Activated CD8-positive, alpha-beta T cell treated with anti-CD3 and anti-CD28 coated beads, Interleukin-2, amount 10 ng/mL, durations not matched to agents 7 days and 5 days (primary cell): Measurements from ENCODE around the gene PAK5. TPM values are rescaled to one million over a fixed set of nuclear protein-coding genes. Genes with fewer than 3 reads are reported as not detected.

Experiments
- ATAC-seq: fragments of 150-1000 bp; cut with Tn5 transposase; one replicate; pipeline ENCODE4 v1.10.0; 2021; ENCODE audit warnings: moderate library complexity
- CTCF ChIA-PET: fragments of 350-600 bp; sonication (Branson Sonifier 250); formaldehyde crosslinking; loops from one replicate; lab custom pipeline; 2021; ENCODE audit warnings: antibody characterized with exemption; lab: Charles Lee
- POLR2A ChIA-PET: fragments of 350-600 bp; sonication (Branson Sonifier 250); formaldehyde crosslinking; loops from one replicate; lab custom pipeline; 2021; ENCODE audit warnings: antibody characterized with exemption; lab: Charles Lee
- DNase-seq: peaks from one replicate; pipeline ENCODE4 v3.0.0-alpha.2; 2020
- H3K27ac Mint-ChIP-seq: one replicate; pipeline ENCODE4 v1.8.0; 2021; ENCODE audit warnings: mild to moderate bottlenecking, mixed read lengths
- H3K27me3 Mint-ChIP-seq: one replicate; pipeline ENCODE4 v1.8.0; 2021; ENCODE audit warnings: low read depth, mixed read lengths
- H3K36me3 Mint-ChIP-seq: one replicate; pipeline ENCODE4 v1.8.0; 2021; ENCODE audit warnings: low read depth, mixed read lengths
- H3K4me1 Mint-ChIP-seq: one replicate; pipeline ENCODE4 v1.8.0; 2021; ENCODE audit warnings: low read depth, mixed read lengths
- H3K4me3 Mint-ChIP-seq: one replicate; pipeline ENCODE4 v1.8.0; 2021; ENCODE audit warnings: mild to moderate bottlenecking, mixed read lengths
- H3K9me3 Mint-ChIP-seq: one replicate; pipeline ENCODE4 v1.8.0; 2022; ENCODE audit warnings: mixed read lengths; ENCODE audit not compliant: insufficient read depth
- total RNA-seq, 2 experiments: library from RNA; stranded (reverse); gene quantifications; one replicate each; pipeline ENCODE4 v1.2.3, GENCODE V29; 2021

PAK5 gene
- total RNA-seq, 2 experiments from 2014 or later: not detected

- H3K9me3 Mint-ChIP-seq: no peaks in the 10 kb centered on the region
- no peak for DNase-seq
Observed at GRCh38 chr20:9510911-9511310, 328.0 kb downstream of the PAK5 start.

GRCh38 chr20:9509246-9509645 is 329.6 kb downstream of the PAK5 start:
- H3K27me3 Mint-ChIP-seq: peaks cover 46% of the 10 kb centered on the region
- no peak overlapping the region for H3K27ac Mint-ChIP-seq
- no peak overlapping the region for H3K4me3 Mint-ChIP-seq
- ChIA-PET POLR2A (no interaction called here), CTCF (no interaction called here)
- H3K36me3 Mint-ChIP-seq: no peaks in the 10 kb centered on the region
- DNase-seq (no peak), ATAC-seq (no peak)
- no peaks in the 10 kb centered on the region for H3K9me3 Mint-ChIP-seq
- H3K4me1 Mint-ChIP-seq: no peaks in the 10 kb centered on the region

More at GRCh38 chr20:9510911-9511310, 328.0 kb downstream of the PAK5 start:
- peaks cover 62% of the 10 kb centered on the region for H3K27me3 Mint-ChIP-seq
- H3K4me1 Mint-ChIP-seq: no peaks in the 10 kb centered on the region
- no peak for ATAC-seq
- H3K4me3 Mint-ChIP-seq: no peak overlapping the region
- H3K36me3 Mint-ChIP-seq: no peaks in the 10 kb centered on the region
- ChIA-PET POLR2A (no interaction called here), CTCF (no interaction called here)
- H3K27ac Mint-ChIP-seq: no peak overlapping the region

- ChIA-PET CTCF (no interaction called here), POLR2A (no interaction called here)
- ATAC-seq (no peak), DNase-seq (no peak)
- no peak overlapping the region for H3K4me3 Mint-ChIP-seq
- peaks cover 41% of the 10 kb centered on the region for H3K27me3 Mint-ChIP-seq
- H3K27ac Mint-ChIP-seq: no peak overlapping the region
- no peaks in the 10 kb centered on the region for H3K9me3 Mint-ChIP-seq
- H3K4me1 Mint-ChIP-seq: no peaks in the 10 kb centered on the region
- H3K36me3 Mint-ChIP-seq: no peaks in the 10 kb centered on the region
Observed at GRCh38 chr20:9508696-9509178, 330.1 kb downstream of the PAK5 start.

- no peak overlapping the region for H3K4me3 Mint-ChIP-seq
- no peaks in the 10 kb centered on the region for H3K36me3 Mint-ChIP-seq
- no peak for DNase-seq
- H3K27me3 Mint-ChIP-seq: peaks cover 41% of the 10 kb centered on the region
- no peaks in the 10 kb centered on the region for H3K9me3 Mint-ChIP-seq
- ATAC-seq: no peak
- H3K27ac Mint-ChIP-seq: no peak overlapping the region
- ChIA-PET CTCF (no interaction called here), POLR2A (no interaction called here)
- H3K4me1 Mint-ChIP-seq: no peaks in the 10 kb centered on the region
Observed at GRCh38 chr20:9508240-9508661, 330.6 kb downstream of the PAK5 start.

- H3K27me3 Mint-ChIP-seq: peaks cover 41% of the 10 kb centered on the region
- no peaks in the 10 kb centered on the region for H3K4me1 Mint-ChIP-seq
- no peak for DNase-seq
- ChIA-PET POLR2A (no interaction called here), CTCF (no interaction called here)
- H3K27ac Mint-ChIP-seq: no peak overlapping the region
- ATAC-seq: no peak
- H3K4me3 Mint-ChIP-seq: no peak overlapping the region
- H3K36me3 Mint-ChIP-seq: no peaks in the 10 kb centered on the region
- no peaks in the 10 kb centered on the region for H3K9me3 Mint-ChIP-seq
Observed at GRCh38 chr20:9507544-9508239, 331.2 kb downstream of the PAK5 start.

GRCh38 chr20:9506964-9507369 is 331.9 kb downstream of the PAK5 start:
- H3K4me1 Mint-ChIP-seq: no peaks in the 10 kb centered on the region
- ChIA-PET POLR2A (no interaction called here), CTCF (no interaction called here)
- H3K36me3 Mint-ChIP-seq: no peaks in the 10 kb centered on the region
- no peak for ATAC-seq
- H3K9me3 Mint-ChIP-seq: no peaks in the 10 kb centered on the region
- no peak overlapping the region for H3K4me3 Mint-ChIP-seq
- peaks cover 35% of the 10 kb centered on the region for H3K27me3 Mint-ChIP-seq
- no peak for DNase-seq
- H3K27ac Mint-ChIP-seq: no peak overlapping the region

- no peaks in the 10 kb centered on the region for H3K4me1 Mint-ChIP-seq
- no peak for DNase-seq
- H3K36me3 Mint-ChIP-seq: no peaks in the 10 kb centered on the region
- CTCF ChIA-PET: no interaction called here
- POLR2A ChIA-PET: no interaction called here
- no peak overlapping the region for H3K4me3 Mint-ChIP-seq
- H3K9me3 Mint-ChIP-seq: no peaks in the 10 kb centered on the region
- no peak for ATAC-seq
- no peak overlapping the region for H3K27ac Mint-ChIP-seq
- peaks cover 30% of the 10 kb centered on the region for H3K27me3 Mint-ChIP-seq
Observed at GRCh38 chr20:9506280-9506821, 332.5 kb downstream of the PAK5 start.

- no peaks in the 10 kb centered on the region for H3K4me1 Mint-ChIP-seq
Observed at GRCh38 chr20:9503526-9504245, 335.2 kb downstream of the PAK5 start.

GRCh38 chr20:9501473-9501872 is 337.4 kb downstream of the PAK5 start:
- no peaks in the 10 kb centered on the region for H3K4me1 Mint-ChIP-seq
- ATAC-seq (no peak), DNase-seq (no peak)
- no peaks in the 10 kb centered on the region for H3K9me3 Mint-ChIP-seq
- ChIA-PET CTCF (no interaction called here), POLR2A (no interaction called here)
- H3K4me3 Mint-ChIP-seq: no peak overlapping the region
- no peaks in the 10 kb centered on the region for H3K27me3 Mint-ChIP-seq
- H3K27ac Mint-ChIP-seq: no peak overlapping the region
- H3K36me3 Mint-ChIP-seq: no peaks in the 10 kb centered on the region

More at GRCh38 chr20:9503526-9504245, 335.2 kb downstream of the PAK5 start:
- no peaks in the 10 kb centered on the region for H3K36me3 Mint-ChIP-seq
- H3K27me3 Mint-ChIP-seq: peaks cover 13% of the 10 kb centered on the region
- POLR2A ChIA-PET: no interaction called here
- ATAC-seq (no peak), DNase-seq (no peak)
- H3K9me3 Mint-ChIP-seq: no peaks in the 10 kb centered on the region
- no peak overlapping the region for H3K27ac Mint-ChIP-seq
- H3K4me3 Mint-ChIP-seq: no peak overlapping the region
- CTCF ChIA-PET: no interaction called here

- Mint-ChIP-seq H3K4me1 (no peaks in the 10 kb centered on the region), H3K4me3 (no peak overlapping the region), H3K27me3 (no peaks in the 10 kb centered on the region), H3K9me3 (no peaks in the 10 kb centered on the region), H3K27ac (no peak overlapping the region), H3K36me3 (no peaks in the 10 kb centered on the region)
- DNase-seq (no peak), ATAC-seq (no peak)
- ChIA-PET POLR2A (no interaction called here), CTCF (no interaction called here)
Observed at GRCh38 chr20:9500121-9500520, 338.8 kb downstream of the PAK5 start.

GRCh38 chr20:9499126-9499899 is 339.6 kb downstream of the PAK5 start:
- peaks cover 5% of the 10 kb centered on the region for H3K9me3 Mint-ChIP-seq
- CTCF ChIA-PET: no interaction called here
- no peak for ATAC-seq
- H3K36me3 Mint-ChIP-seq: no peaks in the 10 kb centered on the region
- H3K4me1 Mint-ChIP-seq: no peaks in the 10 kb centered on the region
- H3K27ac Mint-ChIP-seq: no peak overlapping the region
- POLR2A ChIA-PET: no interaction called here
- DNase-seq: no peak
- H3K4me3 Mint-ChIP-seq: no peak overlapping the region
- H3K27me3 Mint-ChIP-seq: no peaks in the 10 kb centered on the region

- ChIA-PET POLR2A (no interaction called here), CTCF (no interaction called here)
- H3K9me3 Mint-ChIP-seq: peaks cover 5% of the 10 kb centered on the region
- no peaks in the 10 kb centered on the region for H3K27me3 Mint-ChIP-seq
- no peak for DNase-seq
- no peaks in the 10 kb centered on the region for H3K4me1 Mint-ChIP-seq
- H3K27ac Mint-ChIP-seq: no peak overlapping the region
- H3K36me3 Mint-ChIP-seq: no peaks in the 10 kb centered on the region
- ATAC-seq: no peak
- H3K4me3 Mint-ChIP-seq: no peak overlapping the region
Observed at GRCh38 chr20:9498322-9498721, 340.6 kb downstream of the PAK5 start.
